HEK293T (cell line): ENCODE results near the gene SUPT16H.

Source experiments
- CTCF ChIA-PET: fragments of 350-600 bp; formaldehyde crosslinking; extraction: SDS; loops from one replicate; lab custom pipeline; 2021; ENCODE audit warnings: antibody characterized with exemption, inconsistent platforms; lab: Yijun Ruan, JAX
- POLR2A ChIA-PET: fragments of 350-600 bp; formaldehyde crosslinking; extraction: SDS; loops from one replicate; lab custom pipeline; 2020; ENCODE audit warnings: antibody characterized with exemption, inconsistent platforms; lab: Yijun Ruan, JAX
- DNase-seq: peaks from one replicate; pipeline ENCODE4 v3.0.0; 2012; ENCODE audit warnings: mixed read lengths; ENCODE audit errors: extremely low spot score
- ARNT ChIP-seq: fragments of 450-650 bp; IDR thresholded peaks from 2 replicates; pipeline ENCODE4 v1.6.1; 2017; ENCODE audit warnings: mild to moderate bottlenecking
- BHLHE40 ChIP-seq: fragments of 450-650 bp; IDR thresholded peaks from 2 replicates; pipeline ENCODE4 v1.6.1; 2016; ENCODE audit warnings: mild to moderate bottlenecking, moderate library complexity, borderline replicate concordance
- CTBP1 ChIP-seq: fragments of 450-650 bp; IDR thresholded peaks from 2 replicates; pipeline ENCODE4 v1.6.1; 2016; ENCODE audit warnings: borderline replicate concordance
- ELF4 ChIP-seq: fragments of 450-650 bp; IDR thresholded peaks from 2 replicates; pipeline ENCODE4 v1.6.1; 2017; ENCODE audit warnings: antibody characterized with exemption
- FOXA1 ChIP-seq: fragments of 450-650 bp; IDR thresholded peaks from 2 replicates; pipeline ENCODE4 v1.6.1; 2016; ENCODE audit warnings: mild to moderate bottlenecking
- FOXK2 ChIP-seq: fragments of 450-650 bp; IDR thresholded peaks from 2 replicates; pipeline ENCODE4 v1.6.1; 2016; ENCODE audit warnings: mild to moderate bottlenecking
- FOXM1 ChIP-seq: fragments of 450-650 bp; IDR thresholded peaks from 2 replicates; pipeline ENCODE4 v1.6.1; 2017; ENCODE audit warnings: mild to moderate bottlenecking, borderline replicate concordance
- HDGF ChIP-seq: fragments of 450-650 bp; IDR thresholded peaks from 2 replicates; pipeline ENCODE4 v1.6.1; 2017; ENCODE audit warnings: antibody characterized with exemption, borderline replicate concordance
- L3MBTL2 ChIP-seq: fragments of 450-650 bp; conservative IDR thresholded peaks from 2 replicates; pipeline ENCODE4 v1.6.1; 2016; ENCODE audit warnings: mild to moderate bottlenecking
- LEF1 ChIP-seq: fragments of 450-650 bp; IDR thresholded peaks from 2 replicates; pipeline ENCODE4 v1.6.1; 2017; ENCODE audit warnings: mild to moderate bottlenecking, borderline replicate concordance
- NFRKB ChIP-seq: fragments of 450-650 bp; IDR thresholded peaks from 2 replicates; pipeline ENCODE4 v1.6.1; 2016; ENCODE audit warnings: mild to moderate bottlenecking, moderate library complexity
- PKNOX1 ChIP-seq: fragments of 450-650 bp; IDR thresholded peaks from 2 replicates; pipeline ENCODE4 v1.6.1; 2016
- SP1 ChIP-seq: fragments of 450-650 bp; IDR thresholded peaks from 2 replicates; pipeline ENCODE4 v1.6.1; 2017
- SUZ12 ChIP-seq: fragments of 450-650 bp; IDR thresholded peaks from 2 replicates; pipeline ENCODE4 v1.6.1; 2016; ENCODE audit warnings: mild to moderate bottlenecking
- TARDBP ChIP-seq: fragments of 450-650 bp; IDR thresholded peaks from 2 replicates; pipeline ENCODE4 v1.6.1; 2016
- ZNF384 ChIP-seq: fragments of 450-650 bp; IDR thresholded peaks from 2 replicates; pipeline ENCODE4 v1.6.1; 2016

The SUPT16H gene

GRCh38 chr14:21408147-21408546, 24.3 kb upstream of the SUPT16H start:
- POLR2A ChIA-PET: no interaction called here
- CTCF ChIA-PET: no interaction called here
- TF ChIP-seq FOXM1: no peak
- TF ChIP-seq CTBP1: no peak
- TF ChIP-seq ARNT: no peak
- no peak for TF ChIP-seq TARDBP
- no peak for TF ChIP-seq FOXA1
- no peak for TF ChIP-seq BHLHE40
- TF ChIP-seq ZNF384: no peak
- no peak for TF ChIP-seq L3MBTL2
- TF ChIP-seq SUZ12: no peak
- DNase-seq: no peak

- CTCF ChIA-PET: no interaction called here
- POLR2A ChIA-PET: interaction anchor here (0.7 kb wide), 1 partner anchor 22 kb away, joined by 4 read pairs; no protein-coding TSS in a partner anchor
- TF ChIP-seq FOXK2 (no peak), TARDBP (no peak), SUZ12 (no peak), ZNF384 (no peak), CTBP1 (no peak), BHLHE40 (no peak), FOXM1 (no peak), L3MBTL2 (no peak), PKNOX1 (no peak), HDGF (no peak), ARNT (no peak), NFRKB (no peak), ELF4 (no peak), SP1 (no peak)
- DNase-seq: no peak
Measured at GRCh38 chr14:21406213-21406612, 22.4 kb upstream of the SUPT16H start.

- DNase-seq: no peak
- POLR2A ChIA-PET: no interaction called here
- CTCF ChIA-PET: no interaction called here
- TF ChIP-seq ZNF384 (no peak), SUZ12 (no peak), SP1 (no peak), LEF1 (no peak), TARDBP (no peak), BHLHE40 (no peak), CTBP1 (no peak), FOXK2 (no peak), PKNOX1 (no peak), L3MBTL2 (no peak), NFRKB (no peak), ARNT (no peak), FOXA1 (no peak), FOXM1 (no peak), HDGF (no peak), ELF4 (no peak)
Measured at GRCh38 chr14:21405097-21405496, 21.3 kb upstream of the SUPT16H start.

- ChIA-PET CTCF (no interaction called here), POLR2A (no interaction called here)
- DNase-seq: no peak
- TF ChIP-seq HDGF (no peak), CTBP1 (no peak), FOXA1 (no peak), SUZ12 (no peak), NFRKB (no peak), LEF1 (no peak), PKNOX1 (no peak), ELF4 (no peak), ZNF384 (no peak)
Measured at GRCh38 chr14:21399311-21399870, 15.6 kb upstream of the SUPT16H start.

- TF ChIP-seq CTBP1: no peak
- no peak for TF ChIP-seq FOXM1
- TF ChIP-seq NFRKB: no peak
- TF ChIP-seq SP1: no peak
- no peak for TF ChIP-seq ARNT
- no peak for TF ChIP-seq L3MBTL2
- no peak for TF ChIP-seq HDGF
- TF ChIP-seq ZNF384: no peak
- no peak for TF ChIP-seq SUZ12
- ChIA-PET CTCF (no interaction called here), POLR2A (no interaction called here)
- no peak for DNase-seq
Measured at GRCh38 chr14:21398901-21399300, 15.1 kb upstream of the SUPT16H start.

- TF ChIP-seq FOXA1: no peak
- no peak for DNase-seq
- CTCF ChIA-PET: interaction anchor here (0.6 kb wide), 1 partner anchor 42 kb away, joined by 4 read pairs; no protein-coding TSS in a partner anchor
- POLR2A ChIA-PET: no interaction called here
Measured at GRCh38 chr14:21395450-21395849, 11.6 kb upstream of the SUPT16H start.

GRCh38 chr14:21385188-21385904, 1.5 kb upstream of the SUPT16H start:
- no peak for DNase-seq
- TF ChIP-seq PKNOX1 (no peak), NFRKB (no peak), SP1 (no peak), FOXK2 (no peak), ZNF384 (no peak), LEF1 (no peak)
- ChIA-PET CTCF (no interaction called here), POLR2A (interaction anchor here (0.8 to 1.5 kb wide), 3 partner anchors 25 to 77 kb away, joined by 3 to 7 read pairs (median 5); no protein-coding TSS in a partner anchor)
